A673 (cell line): ENCODE results near the gene THUMPD3. TPM values are rescaled to one million over a fixed set of nuclear protein-coding genes. Genes with fewer than 3 reads are reported as not detected.

Source experiments
- BruUV-seq: library from RNA; stranded (reverse); fragments of 400-500 nt; replicated peaks from 2 replicates; lab custom pipeline; 2021; lab: Mats Ljungman, UMichigan
- CTCF ChIA-PET: fragments of 300-600 bp; sonication (Branson Sonifier 250); formaldehyde crosslinking; loops from one replicate; lab custom pipeline; 2022; ENCODE audit warnings: antibody characterized with exemption; lab: Charles Lee
- POLR2A ChIA-PET: fragments of 300-600 bp; sonication (Branson Sonifier 250); formaldehyde crosslinking; loops from one replicate; lab custom pipeline; 2022; ENCODE audit warnings: antibody characterized with exemption; ENCODE audit not compliant: low non-redundant PET; lab: Charles Lee
- DNase-seq: peaks from one replicate; pipeline ENCODE4 v3.0.0-alpha.2; 2015; ENCODE audit warnings: low spot score
- H3K27ac ChIP-seq: fragments of 200-600 bp; sonication (generic); 2 replicates; pipeline ENCODE4 v1.5.1; 2016; ENCODE audit warnings: mixed run types, low read depth, mild to moderate bottlenecking, mixed read lengths, antibody characterized with exemption, low read length; ENCODE audit not compliant: poor library complexity, severe bottlenecking
- H3K27me3 ChIP-seq: fragments of 200-600 bp; sonication (generic); replicated peaks from 2 replicates; pipeline ENCODE4 v1.6.1; 2017; ENCODE audit warnings: mixed run types, low read depth, mild to moderate bottlenecking, mixed read lengths, antibody characterized with exemption, low read length; ENCODE audit not compliant: insufficient read depth, poor library complexity
- H3K36me3 ChIP-seq: fragments of 200-600 bp; sonication (generic); 2 replicates; pipeline ENCODE4 v1.6.1; 2016; ENCODE audit warnings: mixed run types, mild to moderate bottlenecking, mixed read lengths, antibody characterized with exemption, low read length; ENCODE audit not compliant: insufficient read depth, poor library complexity, severe bottlenecking
- H3K4me1 ChIP-seq: fragments of 200-600 bp; sonication (generic); 2 replicates; pipeline ENCODE4 v1.6.1; 2017; ENCODE audit warnings: mixed run types, mild to moderate bottlenecking, mixed read lengths, antibody characterized with exemption, low read length; ENCODE audit not compliant: insufficient read depth, poor library complexity, severe bottlenecking
- H3K4me3 ChIP-seq: fragments of 200-600 bp; sonication (generic); 2 replicates; pipeline ENCODE4 v1.5.1; 2016; ENCODE audit warnings: low read depth, mixed run types, mild to moderate bottlenecking, mixed read lengths, low read length; ENCODE audit not compliant: poor library complexity, severe bottlenecking
- H3K9me3 ChIP-seq: fragments of 200-600 bp; sonication (generic); 2 replicates; pipeline ENCODE4 v1.6.1; 2016; ENCODE audit warnings: mixed run types, low read depth, mild to moderate bottlenecking, mixed read lengths, antibody characterized with exemption, low read length; ENCODE audit not compliant: poor library complexity, severe bottlenecking
- CTCF ChIP-seq: fragments of 300-800, 200-600 bp; sonication (generic); conservative IDR thresholded peaks from 2 replicates; pipeline ENCODE4 v1.5.1; 2017; ENCODE audit warnings: low read depth, mild to moderate bottlenecking, antibody characterized with exemption, low read length, moderate library complexity, mixed read lengths
- EZH2 ChIP-seq: fragments of 200-600 bp; sonication (generic); IDR thresholded peaks from 2 replicates; pipeline ENCODE4 v1.6.1; 2017; ENCODE audit warnings: borderline replicate concordance, low read depth, mild to moderate bottlenecking, mixed read lengths, antibody characterized with exemption, low read length; ENCODE audit not compliant: poor library complexity, severe bottlenecking
- intact Hi-C: fragments of 100-400 bp; cut with micrococcal nuclease; formaldehyde crosslinking; loops from one replicate; pipeline ENCODE4 v1.10.0; 2022; ENCODE audit not compliant: unreplicated experiment
- total RNA-seq: library from RNA; stranded (reverse); gene quantifications from 2 replicates; pipeline ENCODE4 v1.2.3, GENCODE V29; 2021

The THUMPD3 gene
- total RNA-seq, 1 experiment from 2014 or later: 84.6 TPM

- Histone ChIP-seq H3K27ac (no peak overlapping the region), H3K4me1 (peaks cover 6% of the 10 kb centered on the region), H3K4me3 (no peak overlapping the region), H3K27me3 (no peaks in the 10 kb centered on the region), H3K9me3 (no peaks in the 10 kb centered on the region), H3K36me3 (peaks cover 5% of the 10 kb centered on the region)
- no peak for DNase-seq
- intact Hi-C loops: no loop called here
- no TSS peak for BruUV-seq
- no peak for TF ChIP-seq EZH2
- TF ChIP-seq CTCF: no peak
- ChIA-PET POLR2A (no interaction called here), CTCF (no interaction called here)
Observed at GRCh38 chr3:9412293-9412692, 49.4 kb downstream of the THUMPD3 start.

- intact Hi-C loops: no loop called here
- ChIA-PET POLR2A (no interaction called here), CTCF (no interaction called here)
- Histone ChIP-seq H3K4me1 (peaks cover 4% of the 10 kb centered on the region), H3K4me3 (no peak overlapping the region), H3K27ac (no peak overlapping the region), H3K9me3 (no peaks in the 10 kb centered on the region), H3K27me3 (no peaks in the 10 kb centered on the region), H3K36me3 (peaks cover 5% of the 10 kb centered on the region)
- no peak for DNase-seq
- TF ChIP-seq CTCF: no peak
- TF ChIP-seq EZH2: no peak
- BruUV-seq: TSS peak; percentile 3
Observed at GRCh38 chr3:9414826-9415225, 52.0 kb downstream of the THUMPD3 start.

DNA sequence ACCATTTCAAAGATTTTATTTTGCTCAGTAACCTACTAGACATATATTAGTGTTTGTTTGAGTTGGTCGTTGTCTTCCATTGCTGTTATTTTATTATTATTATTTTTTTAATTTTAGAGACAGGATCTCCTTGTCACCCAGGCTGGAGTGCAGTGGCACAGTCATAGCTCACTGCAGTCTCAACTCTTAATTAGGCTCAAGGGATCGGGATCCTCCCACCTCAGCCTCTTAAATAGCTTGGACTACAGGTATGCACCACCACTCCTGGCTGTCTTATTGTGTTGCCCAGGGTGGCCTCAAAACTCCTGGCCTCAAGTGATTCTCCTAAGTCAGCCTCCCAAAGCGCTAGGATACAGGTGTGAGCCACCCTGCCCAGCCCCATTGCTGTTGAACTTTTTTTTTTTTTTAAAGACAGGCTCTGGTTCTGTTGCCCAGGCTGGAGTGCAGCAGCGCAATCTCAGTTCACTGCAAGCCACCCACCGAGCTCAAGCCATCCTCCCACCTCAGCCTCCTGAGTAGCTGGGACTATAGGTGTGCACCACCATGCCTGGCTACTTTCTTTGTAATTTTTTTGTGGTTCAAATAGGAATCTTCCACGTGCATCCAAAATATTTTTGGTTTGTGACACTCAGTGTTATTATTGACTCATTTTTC lies 52.8 kb downstream of the THUMPD3 start:
- DNase-seq: no peak
- peaks cover 5% of the 10 kb centered on the region for H3K36me3 ChIP-seq
- intact Hi-C loops: no loop called here
- no peak for TF ChIP-seq CTCF
- no peak for TF ChIP-seq EZH2
- ChIA-PET CTCF (no interaction called here), POLR2A (no interaction called here)
- H3K9me3 ChIP-seq: no peaks in the 10 kb centered on the region
- no TSS peak for BruUV-seq
- no peaks in the 10 kb centered on the region for H3K27me3 ChIP-seq
- peaks cover 12% of the 10 kb centered on the region for H3K4me1 ChIP-seq
- no peak overlapping the region for H3K27ac ChIP-seq
- H3K4me3 ChIP-seq: no peak overlapping the region
